Gastrocnemius medialis (tissue), 4 donors: ENCODE results near the gene CCNT2.

Experiments used
- CTCF ChIP-seq, 5 experiments: fragments of 450-650 bp in 3 of 5; fragments of 200-600 bp in 2 of 5; sonication (generic) in 2 of 5; IDR thresholded peaks in 4 of 5; conservative IDR thresholded peaks in 1 of 5; 1 replicate in 4 of 5; 2 replicates in 1 of 5; pipeline ENCODE4 v1.5.1; 2016 to 2019; ENCODE audit warnings: antibody characterized with exemption in 5 of 5, mild to moderate bottlenecking in 3 of 5, moderate library complexity in 3 of 5
- POLR2A ChIP-seq, 2 donors: fragments of 450-650 bp; IDR thresholded peaks; one replicate each; pipeline ENCODE4 v1.6.1; 2017; ENCODE audit warnings: antibody characterized with exemption in 2 of 2, mild to moderate bottlenecking in 2 of 2, moderate library complexity in 2 of 2

- TF ChIP-seq CTCF (IDR thresholded peaks at IDR 0.05 in 4 of 5, conservative IDR thresholded peaks at IDR 0.05 in 1 of 5) (no peak), POLR2A (IDR thresholded peaks at IDR 0.05) (no peak)
These were observed 6.3 kb downstream of the CCNT2 start for GRCh38 chr2:134924912-134925311.
